Measurements from ENCODE around the gene CDK5RAP2.

CDK5RAP2 gene

GRCh38 chr9:120395376-120395775 lies 184.6 kb downstream of the CDK5RAP2 start:
- DNase-seq = no peak

GRCh38 chr9:120394058-120394669 lies 185.8 kb downstream of the CDK5RAP2 start:
- DNase-seq = peak; percentile 7

- no peak for DNase-seq
Measured at GRCh38 chr9:120393386-120394057, 186.4 kb downstream of the CDK5RAP2 start.

GRCh38 chr9:120392711-120393110 lies 187.3 kb downstream of the CDK5RAP2 start:
- DNase-seq = no peak

GRCh38 chr9:120392245-120392644 lies 187.7 kb downstream of the CDK5RAP2 start:
- DNase-seq = no peak

- DNase-seq = no peak
Measured at GRCh38 chr9:120391691-120392090, 188.3 kb downstream of the CDK5RAP2 start.

GRCh38 chr9:120390637-120391190 lies 189.3 kb downstream of the CDK5RAP2 start:
- DNase-seq = no peak

- DNase-seq = no peak
Measured at GRCh38 chr9:120389867-120390266, 190.1 kb downstream of the CDK5RAP2 start.

GRCh38 chr9:120389300-120389699 lies 190.7 kb downstream of the CDK5RAP2 start:
- DNase-seq = no peak

- DNase-seq = no peak
Measured at GRCh38 chr9:120388003-120388855, 191.7 kb downstream of the CDK5RAP2 start.

GRCh38 chr9:120387257-120388002 lies 192.5 kb downstream of the CDK5RAP2 start:
- DNase-seq = no peak

GRCh38 chr9:120386390-120387131 lies 193.4 kb downstream of the CDK5RAP2 start:
- no peak for DNase-seq

- DNase-seq = no peak
Measured at GRCh38 chr9:120385606-120386389, 194.2 kb downstream of the CDK5RAP2 start.

GRCh38 chr9:120384925-120385272 lies 195.1 kb downstream of the CDK5RAP2 start:
- DNase-seq = no peak

- DNase-seq = no peak
Measured at GRCh38 chr9:120383999-120384924, 195.7 kb downstream of the CDK5RAP2 start.

- no peak for DNase-seq
Measured at GRCh38 chr9:120383611-120383998, 196.4 kb downstream of the CDK5RAP2 start.

- DNase-seq = no peak
Measured at GRCh38 chr9:120382453-120382852, 197.5 kb downstream of the CDK5RAP2 start.

- DNase-seq = no peak
Measured at GRCh38 chr9:120381839-120382238, 198.1 kb downstream of the CDK5RAP2 start.

GRCh38 chr9:120379611-120380010 lies 200.4 kb downstream of the CDK5RAP2 start:
- DNase-seq = no peak

GRCh38 chr9:120378680-120379079 lies 201.3 kb downstream of the CDK5RAP2 start:
- DNase-seq = no peak
